Measurements from ENCODE around the gene CYB561A3. TPM values are rescaled to one million over a fixed set of nuclear protein-coding genes. Genes with fewer than 3 reads are reported as not detected.
A peak's percentile ranks its signal among the peaks of the same experiment; 100 is the strongest.

The CYB561A3 gene
- total RNA-seq, 2 experiments from 2014 or later: 28.1 to 63.8 TPM

DNA sequence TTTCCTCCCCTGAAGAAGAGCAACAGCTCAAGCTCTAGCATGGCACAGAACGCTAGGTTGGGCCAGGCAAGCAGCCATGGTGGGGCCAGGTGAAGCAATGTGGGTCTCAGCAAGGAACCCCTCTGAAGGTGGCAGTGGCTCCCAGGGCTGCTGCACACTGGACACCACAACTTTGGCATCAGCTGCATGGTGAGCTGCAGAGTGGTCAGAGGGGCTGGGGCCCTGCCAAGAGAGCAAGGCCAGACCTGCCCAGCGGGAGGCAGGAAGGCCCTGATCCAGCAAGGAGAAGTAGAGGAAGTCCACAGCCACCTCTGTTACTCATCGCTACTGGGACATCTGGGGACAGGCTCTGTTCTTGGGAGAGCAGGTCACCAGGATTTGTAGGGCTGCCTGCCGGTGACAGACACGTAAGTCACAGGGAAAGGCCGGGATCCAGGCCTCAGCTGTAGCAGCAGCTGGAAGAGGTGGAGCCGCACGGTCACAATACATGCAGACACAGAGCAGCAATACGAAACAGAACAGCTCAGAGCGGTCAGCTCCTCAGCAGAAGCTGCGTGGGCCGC is 12.4 kb downstream of the CYB561A3 start:
- Histone ChIP-seq H3K79me2 (ENCODE audit: insufficient read depth, low read depth, low read length) (no peaks in the 10 kb centered on the region), H3K4me3 (ENCODE audit: low read depth, low read length, poor library complexity, severe bottlenecking) (no peak overlapping the region), H3K27ac (ENCODE audit: low read depth, low read length, poor library complexity, severe bottlenecking) (no peak overlapping the region), H3K36me3 (ENCODE audit: insufficient read depth, low read length) (peaks cover 86% of the 10 kb centered on the region), H3K4me2 (ENCODE audit: low read length) (no peak overlapping the region), H3K9me2 (ENCODE audit: insufficient read depth, low read length) (no peaks in the 10 kb centered on the region), H2AFZ (ENCODE audit: low read length) (no peak overlapping the region), H3K9me3 (ENCODE audit: low read length) (no peaks in the 10 kb centered on the region), H4K20me1 (ENCODE audit: insufficient read depth, low read length) (no peaks in the 10 kb centered on the region), H3K4me1 (ENCODE audit: insufficient read depth, low read length, poor library complexity, severe bottlenecking) (peaks cover 10% of the 10 kb centered on the region)
- BruUV-seq (replicated peaks): TSS peak; percentile 31
- POLR2A ChIA-PET: interaction anchor here (1.1 to 1.5 kb wide), 2 partner anchors 13 to 14 kb away, joined by 3 to 6 read pairs; no protein-coding TSS in a partner anchor
- CTCF ChIA-PET (ENCODE audit: unreplicated experiment): no interaction called here
- DNase-seq (ENCODE audit: low spot score): no peak
- TF ChIP-seq, protein P1, sequence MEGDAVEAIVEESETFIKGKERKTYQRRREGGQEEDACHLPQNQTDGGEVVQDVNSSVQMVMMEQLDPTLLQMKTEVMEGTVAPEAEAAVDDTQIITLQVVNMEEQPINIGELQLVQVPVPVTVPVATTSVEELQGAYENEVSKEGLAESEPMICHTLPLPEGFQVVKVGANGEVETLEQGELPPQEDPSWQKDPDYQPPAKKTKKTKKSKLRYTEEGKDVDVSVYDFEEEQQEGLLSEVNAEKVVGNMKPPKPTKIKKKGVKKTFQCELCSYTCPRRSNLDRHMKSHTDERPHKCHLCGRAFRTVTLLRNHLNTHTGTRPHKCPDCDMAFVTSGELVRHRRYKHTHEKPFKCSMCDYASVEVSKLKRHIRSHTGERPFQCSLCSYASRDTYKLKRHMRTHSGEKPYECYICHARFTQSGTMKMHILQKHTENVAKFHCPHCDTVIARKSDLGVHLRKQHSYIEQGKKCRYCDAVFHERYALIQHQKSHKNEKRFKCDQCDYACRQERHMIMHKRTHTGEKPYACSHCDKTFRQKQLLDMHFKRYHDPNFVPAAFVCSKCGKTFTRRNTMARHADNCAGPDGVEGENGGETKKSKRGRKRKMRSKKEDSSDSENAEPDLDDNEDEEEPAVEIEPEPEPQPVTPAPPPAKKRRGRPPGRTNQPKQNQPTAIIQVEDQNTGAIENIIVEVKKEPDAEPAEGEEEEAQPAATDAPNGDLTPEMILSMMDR (conservative IDR thresholded peaks at IDR 0.05; ENCODE audit: low read length): no peak
- no peak for TF ChIP-seq EZH2phosphoT487 (IDR thresholded peaks at IDR 0.05; ENCODE audit: borderline replicate concordance, low read depth, low read length)
- intact Hi-C loops (cut with micrococcal nuclease; ENCODE audit: unreplicated experiment): no loop called here

DNA sequence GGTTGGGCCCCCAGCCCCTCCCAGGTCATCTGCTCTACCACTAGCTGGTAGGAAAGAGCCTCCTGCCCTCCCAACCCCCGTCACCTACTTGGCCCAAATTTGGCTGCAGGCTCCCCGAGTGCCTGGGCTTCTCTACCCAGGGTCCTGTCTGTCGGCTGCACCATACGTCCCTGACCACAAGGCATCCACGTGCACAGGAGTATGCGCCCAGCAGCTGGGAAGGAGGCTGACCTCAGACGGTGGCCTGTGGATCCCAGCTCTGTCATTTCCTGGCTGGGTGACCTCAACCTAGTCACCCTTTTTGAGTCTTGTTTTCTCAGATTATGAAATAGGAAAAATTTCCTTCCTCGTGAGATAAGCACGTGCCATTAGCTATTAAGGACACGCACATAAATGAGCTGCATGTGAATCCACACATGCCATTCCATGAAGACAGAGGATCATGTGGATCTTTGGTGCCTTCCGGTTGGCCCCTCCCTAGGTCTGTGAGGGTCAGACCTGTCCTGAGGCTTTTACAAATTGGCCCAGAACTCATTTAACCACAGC is 13.7 kb downstream of the CYB561A3 start:
- peaks cover 76% of the 10 kb centered on the region for H3K36me3 ChIP-seq (ENCODE audit: insufficient read depth, low read length)
- ChIA-PET POLR2A (interaction anchor here (0.5 to 1.3 kb wide), 3 partner anchors 12 to 87 kb away, joined by 4 to 6 read pairs (median 4); no protein-coding TSS in a partner anchor), CTCF (ENCODE audit: unreplicated experiment) (interaction anchor here (1.6 kb wide), 1 partner anchor 12 kb away, joined by 7 read pairs; no protein-coding TSS in a partner anchor)
- H3K4me1 ChIP-seq (ENCODE audit: insufficient read depth, low read length, poor library complexity, severe bottlenecking): no peaks in the 10 kb centered on the region
- H3K9me2 ChIP-seq (ENCODE audit: insufficient read depth, low read length): no peaks in the 10 kb centered on the region
- no peak overlapping the region for H3K4me3 ChIP-seq (ENCODE audit: low read depth, low read length, poor library complexity, severe bottlenecking)
- no peak for DNase-seq (ENCODE audit: low spot score)
- no peaks in the 10 kb centered on the region for H3K79me2 ChIP-seq (ENCODE audit: insufficient read depth, low read depth, low read length)
- intact Hi-C loops (cut with micrococcal nuclease; ENCODE audit: unreplicated experiment): no loop called here
- H3K9me3 ChIP-seq (ENCODE audit: low read length): no peaks in the 10 kb centered on the region
- no peaks in the 10 kb centered on the region for H4K20me1 ChIP-seq (ENCODE audit: insufficient read depth, low read length)
- no peak overlapping the region for H3K4me2 ChIP-seq (ENCODE audit: low read length)
- H2AFZ ChIP-seq (ENCODE audit: low read length): no peak overlapping the region
- TF ChIP-seq EZH2phosphoT487 (IDR thresholded peaks at IDR 0.05; ENCODE audit: borderline replicate concordance, low read depth, low read length): no peak
- TF ChIP-seq, protein P1 (conservative IDR thresholded peaks at IDR 0.05; ENCODE audit: low read length): no peak
- H3K27ac ChIP-seq (ENCODE audit: low read depth, low read length, poor library complexity, severe bottlenecking): no peak overlapping the region
- BruUV-seq (replicated peaks): no TSS peak

Measured in OCI-LY7 (cell line).